ENCODE results near the gene PLG.

- no peak for TF ChIP-seq CTCF (conservative IDR thresholded peaks at IDR 0.05; ENCODE audit: low read length)
- TF ChIP-seq EZH2phosphoT487 (IDR thresholded peaks at IDR 0.05; ENCODE audit: borderline replicate concordance, low read depth, low read length) = no peak
Measured at GRCh38 chr6:160685762-160686450, 16.1 kb upstream of the PLG start.
